ENCODE results near the gene STAG3.

The STAG3 gene

DNA sequence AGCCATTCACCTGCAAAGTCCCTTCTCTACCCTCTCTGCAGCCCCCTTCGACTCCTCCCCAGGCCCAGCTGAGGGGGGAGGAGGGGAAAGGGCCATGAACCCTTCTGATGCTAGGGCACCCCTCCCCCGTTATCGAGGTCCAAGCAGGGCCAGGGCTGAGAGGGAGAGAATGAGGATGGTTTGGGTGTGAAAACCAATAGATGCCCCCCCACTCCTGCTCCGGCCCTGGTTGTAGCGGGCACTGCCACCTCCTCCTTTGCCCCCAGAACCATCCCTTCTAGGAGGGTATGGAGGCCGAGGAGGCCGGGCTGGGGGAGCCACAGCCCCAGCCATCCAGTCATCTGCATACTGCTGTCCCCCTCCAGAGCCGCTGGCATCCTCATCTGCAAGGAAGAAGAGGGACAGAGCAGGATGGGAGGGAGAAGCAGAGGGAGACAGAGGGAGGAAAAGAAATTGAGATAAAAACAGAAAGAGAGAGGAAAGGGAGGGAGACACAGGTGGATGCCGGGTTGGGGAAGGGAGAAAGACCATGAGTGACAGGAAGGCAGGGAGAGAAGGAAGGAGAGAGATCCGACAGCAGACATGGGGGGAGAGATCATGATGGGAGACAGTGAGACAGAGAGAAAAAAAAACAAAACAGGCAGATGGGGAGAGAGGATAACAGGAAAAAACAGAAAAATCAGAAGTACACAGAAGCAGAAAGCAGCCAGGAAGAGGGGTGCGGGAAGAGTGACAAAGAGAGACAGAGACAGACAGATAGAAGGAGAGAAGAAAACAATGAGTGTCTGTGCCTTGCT is 7.4 kb upstream of the STAG3 start:
- TF ChIP-seq, protein P1, sequence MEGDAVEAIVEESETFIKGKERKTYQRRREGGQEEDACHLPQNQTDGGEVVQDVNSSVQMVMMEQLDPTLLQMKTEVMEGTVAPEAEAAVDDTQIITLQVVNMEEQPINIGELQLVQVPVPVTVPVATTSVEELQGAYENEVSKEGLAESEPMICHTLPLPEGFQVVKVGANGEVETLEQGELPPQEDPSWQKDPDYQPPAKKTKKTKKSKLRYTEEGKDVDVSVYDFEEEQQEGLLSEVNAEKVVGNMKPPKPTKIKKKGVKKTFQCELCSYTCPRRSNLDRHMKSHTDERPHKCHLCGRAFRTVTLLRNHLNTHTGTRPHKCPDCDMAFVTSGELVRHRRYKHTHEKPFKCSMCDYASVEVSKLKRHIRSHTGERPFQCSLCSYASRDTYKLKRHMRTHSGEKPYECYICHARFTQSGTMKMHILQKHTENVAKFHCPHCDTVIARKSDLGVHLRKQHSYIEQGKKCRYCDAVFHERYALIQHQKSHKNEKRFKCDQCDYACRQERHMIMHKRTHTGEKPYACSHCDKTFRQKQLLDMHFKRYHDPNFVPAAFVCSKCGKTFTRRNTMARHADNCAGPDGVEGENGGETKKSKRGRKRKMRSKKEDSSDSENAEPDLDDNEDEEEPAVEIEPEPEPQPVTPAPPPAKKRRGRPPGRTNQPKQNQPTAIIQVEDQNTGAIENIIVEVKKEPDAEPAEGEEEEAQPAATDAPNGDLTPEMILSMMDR (IDR thresholded peaks at IDR 0.05; ENCODE audit: low read depth, low read length, missing control alignments) = no peak
- no peak for DNase-seq (ENCODE audit: low read depth)
- in situ Hi-C loops (cut with HindIII; ENCODE audit: low sequenced_read_pairs) = no loop called here
- H3K4me3 ChIP-seq (ENCODE audit: low read depth, low read length) = no peak overlapping the region

DNA sequence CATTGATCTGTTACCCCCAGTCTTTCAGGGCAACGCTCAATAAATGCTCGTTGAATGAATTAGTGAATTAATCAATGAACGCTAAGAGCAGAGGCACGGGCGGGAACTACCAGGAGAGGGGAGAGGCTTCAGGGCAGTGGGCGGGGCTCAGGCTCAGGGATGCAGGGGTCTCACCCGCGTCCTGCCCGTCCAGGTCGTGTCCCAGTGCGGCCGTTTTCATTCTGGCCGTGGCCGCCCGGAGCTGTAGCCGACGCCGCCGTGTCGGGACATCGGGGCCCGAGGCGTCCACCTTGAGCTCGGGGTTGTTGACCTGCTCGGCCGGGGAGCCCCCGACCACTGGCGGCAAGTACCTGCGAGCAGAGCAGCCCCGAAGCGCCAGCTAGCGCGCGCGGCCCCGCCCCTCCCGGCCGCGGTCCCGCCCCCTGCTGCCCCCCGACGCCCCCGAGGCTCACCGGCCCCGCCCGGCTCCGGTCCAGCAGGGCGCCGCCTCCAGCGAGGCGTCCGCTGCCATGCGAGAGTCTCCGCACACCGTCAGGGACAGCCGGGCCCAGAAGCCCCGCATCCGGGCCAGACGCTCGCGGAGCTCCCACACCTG is 6.5 kb upstream of the STAG3 start:
- in situ Hi-C loops (cut with HindIII; ENCODE audit: low sequenced_read_pairs) = no loop called here
- DNase-seq (ENCODE audit: low read depth) = no peak
- H3K4me3 ChIP-seq (ENCODE audit: low read depth, low read length) = peak overlapping the region; percentile 19

DNA sequence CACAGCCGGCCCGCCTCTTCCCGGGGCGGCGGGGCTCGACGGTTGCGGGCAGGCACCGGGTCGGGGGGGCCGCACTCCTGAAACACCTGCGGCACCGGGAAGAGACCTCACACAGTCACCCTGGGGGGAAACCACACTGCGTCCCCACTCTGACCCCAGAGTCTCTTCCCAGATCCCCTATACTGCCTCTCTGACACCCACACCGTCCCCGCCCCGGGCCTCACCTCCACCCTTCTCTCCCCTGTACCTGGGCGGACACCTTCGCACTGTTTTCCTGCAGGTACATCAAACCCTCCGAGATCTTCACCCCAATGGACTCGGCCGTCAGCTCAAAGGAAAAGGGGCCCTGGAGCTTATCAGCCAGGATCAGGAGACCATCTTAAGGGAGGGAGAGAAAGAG is 5.9 kb upstream of the STAG3 start:
- H3K4me3 ChIP-seq (ENCODE audit: low read depth, low read length) = no peak overlapping the region
- no peak for DNase-seq (ENCODE audit: low read depth)
- TF ChIP-seq, protein P1 (IDR thresholded peaks at IDR 0.05; ENCODE audit: low read depth, low read length, missing control alignments) = no peak
- in situ Hi-C loops (cut with HindIII; ENCODE audit: low sequenced_read_pairs) = no loop called here

More for the DNA sequence above, 6.5 kb upstream of the STAG3 start:
- TF ChIP-seq, protein P1 (IDR thresholded peaks at IDR 0.05; ENCODE audit: low read depth, low read length, missing control alignments) = no peak

DNA sequence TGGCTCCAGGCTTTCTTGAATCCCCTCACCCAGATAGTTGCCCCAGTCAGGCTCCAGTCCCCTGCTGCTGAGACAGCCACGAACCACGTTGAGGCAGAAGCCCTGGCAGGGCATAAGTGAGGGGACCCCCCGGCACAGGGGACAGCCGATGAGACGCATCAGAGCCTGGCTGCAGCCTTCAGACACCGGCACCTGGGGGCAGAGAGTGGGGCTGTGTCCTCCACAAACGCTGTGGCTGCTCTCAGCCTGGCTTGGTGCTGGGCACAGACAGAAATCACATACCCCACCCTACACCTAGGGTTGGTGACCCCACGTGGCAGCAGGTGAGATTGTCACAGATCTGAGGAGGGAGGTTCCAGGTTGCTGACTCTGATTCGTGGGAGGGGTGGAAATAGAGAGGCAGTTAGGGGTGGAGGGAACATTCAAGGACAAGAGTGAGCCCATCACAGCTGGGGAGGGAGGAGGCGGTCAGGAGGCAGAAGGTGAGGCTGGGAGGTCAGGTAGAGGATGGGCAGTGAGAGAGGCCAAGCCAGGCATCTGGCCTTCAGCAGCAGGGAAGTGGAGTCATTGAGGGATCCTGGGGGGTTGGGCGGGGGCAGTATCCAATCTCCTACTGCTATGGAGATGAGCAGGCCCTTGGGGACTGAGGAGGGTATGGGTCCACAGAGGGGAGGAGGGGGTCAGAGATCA is 3.8 kb upstream of the STAG3 start:
- no peak for DNase-seq (ENCODE audit: low read depth)
- in situ Hi-C loops (cut with HindIII; ENCODE audit: low sequenced_read_pairs) = no loop called here

DNA sequence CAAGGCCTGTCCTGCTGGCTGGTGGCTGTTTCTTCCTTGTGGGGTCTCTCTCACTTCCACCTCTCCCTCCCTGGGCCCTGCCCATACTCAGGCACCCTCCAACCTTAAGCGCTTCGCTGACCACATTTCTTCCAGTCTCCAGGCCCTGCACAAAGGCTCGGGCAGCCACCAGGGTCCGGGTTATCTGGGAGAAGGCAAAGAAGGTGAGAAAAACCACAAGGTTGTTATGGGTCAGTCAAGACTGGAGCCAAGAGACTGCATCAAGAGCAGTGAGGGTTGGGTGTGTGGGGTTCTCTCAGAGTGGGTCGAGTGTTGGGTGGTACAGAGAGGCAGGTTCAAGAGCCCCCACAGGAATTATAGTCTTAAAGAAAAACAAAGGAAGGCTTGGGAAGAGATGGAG is 3.1 kb upstream of the STAG3 start:
- TF ChIP-seq, protein P1 (IDR thresholded peaks at IDR 0.05; ENCODE audit: low read depth, low read length, missing control alignments) = no peak
- H3K4me3 ChIP-seq (ENCODE audit: low read depth, low read length) = no peak overlapping the region
- DNase-seq (ENCODE audit: low read depth) = no peak
- in situ Hi-C loops (cut with HindIII; ENCODE audit: low sequenced_read_pairs) = no loop called here

More for the DNA sequence above, 3.8 kb upstream of the STAG3 start:
- TF ChIP-seq, protein P1 (IDR thresholded peaks at IDR 0.05; ENCODE audit: low read depth, low read length, missing control alignments) = no peak
- H3K4me3 ChIP-seq (ENCODE audit: low read depth, low read length) = no peak overlapping the region

DNA sequence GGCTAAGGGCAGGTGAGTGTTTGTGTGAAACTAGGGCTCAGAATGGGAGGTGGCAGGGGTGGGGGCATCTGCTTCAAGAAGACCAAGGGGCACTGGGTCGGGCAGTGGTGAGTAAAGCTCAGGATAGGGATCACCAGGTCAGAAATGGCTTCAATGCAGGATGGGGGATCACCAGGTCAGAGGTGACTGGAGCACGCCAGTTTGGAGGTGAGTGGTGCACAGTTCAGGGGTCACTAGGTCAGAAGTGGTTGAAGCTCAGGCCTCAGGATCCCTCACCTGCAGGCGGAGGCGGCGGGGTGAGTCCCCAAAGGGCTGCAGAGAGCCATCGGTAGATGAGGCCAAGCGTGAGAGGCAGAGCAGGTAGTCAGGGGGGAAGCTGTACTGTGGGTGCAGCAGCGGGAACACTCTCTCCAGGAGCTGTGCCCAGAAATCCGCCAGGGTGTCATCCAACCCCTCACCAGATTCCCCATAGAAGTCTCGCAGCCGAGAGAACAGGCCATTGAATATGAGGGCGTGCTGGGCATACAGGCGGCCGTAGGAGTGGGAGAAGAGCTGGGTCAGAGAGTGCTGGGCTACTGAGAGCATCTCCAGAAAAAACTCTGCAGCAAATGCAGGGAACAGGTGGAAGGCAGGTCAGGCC is 2.3 kb upstream of the STAG3 start:
- in situ Hi-C loops (cut with HindIII; ENCODE audit: low sequenced_read_pairs) = no loop called here
- H3K4me3 ChIP-seq (ENCODE audit: low read depth, low read length) = no peak overlapping the region
- TF ChIP-seq, protein P1 (IDR thresholded peaks at IDR 0.05; ENCODE audit: low read depth, low read length, missing control alignments) = no peak
- DNase-seq (ENCODE audit: low read depth) = no peak
